Hepatocyte (in vitro differentiated cells): ENCODE measurements around the gene PROSER2. TPM values are rescaled to one million over a fixed set of nuclear protein-coding genes. Genes with fewer than 3 reads are reported as not detected.
A peak's percentile ranks its signal among the peaks of the same experiment; 100 is the strongest.

ENCODE experiments used
- DNase-seq: peaks from one replicate; pipeline ENCODE4 v3.0.0-alpha.2; 2016; ENCODE audit warnings: low spot score
- H2AFZ ChIP-seq: fragments of 200-600 bp; sonication (generic); 2 replicates; pipeline ENCODE4 v1.6.0; 2016; ENCODE audit warnings: antibody characterized with exemption, mild to moderate bottlenecking
- H3K27ac ChIP-seq: fragments of 200-600 bp; sonication (generic); 2 replicates; pipeline ENCODE4 v1.5.1; 2016; ENCODE audit warnings: mild to moderate bottlenecking
- H3K27me3 ChIP-seq: fragments of 200-600 bp; sonication (generic); 2 replicates; pipeline ENCODE4 v1.6.1; 2016
- H3K36me3 ChIP-seq: fragments of 200-600 bp; sonication (generic); replicated peaks from 2 replicates; pipeline ENCODE4 v1.5.1; 2016; ENCODE audit warnings: low read depth; ENCODE audit not compliant: insufficient read depth
- H3K4me1 ChIP-seq: fragments of 200-600 bp; sonication (generic); 2 replicates; pipeline ENCODE4 v1.5.1; 2016; ENCODE audit warnings: mild to moderate bottlenecking, moderate library complexity; ENCODE audit not compliant: insufficient read depth
- H3K4me2 ChIP-seq: fragments of 200-600 bp; sonication (generic); 2 replicates; pipeline ENCODE4 v1.6.0; 2016
- H3K4me3 ChIP-seq: fragments of 200-600 bp; sonication (generic); 2 replicates; pipeline ENCODE4 v1.5.1; 2016; ENCODE audit warnings: mild to moderate bottlenecking
- H3K79me2 ChIP-seq: fragments of 200-600 bp; sonication (generic); 2 replicates; pipeline ENCODE4 v1.6.0; 2017; ENCODE audit warnings: mild to moderate bottlenecking
- H3K9me2 ChIP-seq: fragments of 200-600 bp; sonication (generic); replicated peaks from 2 replicates; pipeline ENCODE4 v1.6.0; 2017; ENCODE audit warnings: mild to moderate bottlenecking; ENCODE audit not compliant: insufficient read depth
- H3K9me3 ChIP-seq: fragments of 200-600 bp; sonication (generic); 2 replicates; pipeline ENCODE4 v1.5.1; 2016; ENCODE audit warnings: low read depth, mild to moderate bottlenecking
- H4K20me1 ChIP-seq: fragments of 200-600 bp; sonication (generic); 2 replicates; pipeline ENCODE4 v1.6.0; 2016; ENCODE audit warnings: mild to moderate bottlenecking; ENCODE audit not compliant: insufficient read depth, poor library complexity, severe bottlenecking
- EZH2 ChIP-seq: fragments of 200-600 bp; sonication (generic); IDR thresholded peaks from 2 replicates; pipeline ENCODE4 v1.6.1; 2016; ENCODE audit warnings: antibody characterized with exemption, mild to moderate bottlenecking, borderline replicate concordance
- EZH2phosphoT487 ChIP-seq: fragments of 200-600 bp; sonication (generic); IDR thresholded peaks from one replicate; pipeline ENCODE4 v1.6.1; 2018; ENCODE audit warnings: antibody characterized with exemption, mild to moderate bottlenecking, low read depth, moderate library complexity; ENCODE audit not compliant: unreplicated experiment, severe bottlenecking
- WGBS: methylation state at CpG from one replicate; pipeline ENCODE4 v1.1.6; 2016; ENCODE audit warnings: low lambda C conversion rate; ENCODE audit errors: missing lambda C conversion rate; 5-methylcytosine and 5-hydroxymethylcytosine counted together
- polyA plus RNA-seq: library from polyadenylated mRNA; unstranded; fragments of >200 nt; fragmentation: Nextera tagmentation; extraction: Ambion mirVana; gene quantifications from 2 replicates; pipeline ENCODE4 v1.2.1, GENCODE V29; 2016
- total RNA-seq: library from RNA; depleted of rRNA; stranded (reverse); fragments of >200 nt; gene quantifications from 2 replicates; pipeline ENCODE4 v1.2.3, GENCODE V29; 2014
- TF ChIP-seq, protein P1 (sequence below): fragments of 200-600 bp; sonication (generic); IDR thresholded peaks from 2 replicates; pipeline ENCODE4 v1.5.1; 2016; ENCODE audit warnings: antibody characterized with exemption, mild to moderate bottlenecking; ENCODE audit not compliant: poor library complexity

The PROSER2 gene
- total and polyA plus RNA-seq, 2 experiments from 2014 or later, result 13.3 to 39.9 TPM

DNA sequence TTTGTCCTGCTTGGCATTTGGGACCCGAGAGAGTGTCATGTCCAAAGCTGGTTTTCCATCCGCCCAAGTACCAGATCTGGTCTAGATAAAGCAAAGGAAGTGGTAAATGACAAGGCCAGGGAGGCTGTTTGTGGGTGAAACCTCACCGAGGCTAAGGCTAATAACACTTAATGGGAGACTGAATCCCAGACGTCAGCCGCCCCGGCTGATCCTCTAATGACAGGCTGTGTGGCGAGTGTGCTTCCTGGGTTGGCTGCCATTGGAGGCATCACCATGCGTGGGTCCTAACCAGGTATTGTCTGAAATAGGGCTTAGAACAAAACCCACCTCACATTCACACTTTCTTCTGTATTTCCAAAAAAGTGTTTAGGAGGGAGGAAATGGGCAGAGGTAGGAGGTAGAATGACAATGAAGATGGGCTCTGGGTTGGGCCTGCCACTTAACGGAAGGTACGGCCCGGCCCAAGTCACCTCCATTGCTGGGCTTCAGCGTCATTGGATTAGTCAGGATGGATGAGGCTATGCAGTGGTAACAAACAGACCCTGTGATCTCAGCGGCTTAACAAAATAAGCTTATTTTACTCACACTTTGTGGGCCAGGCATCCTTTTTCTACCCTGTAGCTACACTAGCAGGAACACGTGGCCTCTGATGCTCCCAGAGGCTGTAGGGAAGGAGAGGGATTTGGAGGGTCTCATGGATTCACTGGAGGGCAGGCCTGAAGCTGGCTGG, 59.7 kb downstream of the PROSER2 start:
- H3K4me3 ChIP-seq, result no peak overlapping the region
- 89% methylated on average over 14 of the region's 14 CpGs for WGBS
- H2AFZ ChIP-seq, result no peak overlapping the region
- peak overlapping the region; percentile 85 for H3K27ac ChIP-seq
- H3K4me2 ChIP-seq, result no peak overlapping the region
- no peaks in the 10 kb centered on the region for H3K27me3 ChIP-seq
- TF ChIP-seq EZH2phosphoT487 (no peak), EZH2 (no peak)
- TF ChIP-seq, protein P1, sequence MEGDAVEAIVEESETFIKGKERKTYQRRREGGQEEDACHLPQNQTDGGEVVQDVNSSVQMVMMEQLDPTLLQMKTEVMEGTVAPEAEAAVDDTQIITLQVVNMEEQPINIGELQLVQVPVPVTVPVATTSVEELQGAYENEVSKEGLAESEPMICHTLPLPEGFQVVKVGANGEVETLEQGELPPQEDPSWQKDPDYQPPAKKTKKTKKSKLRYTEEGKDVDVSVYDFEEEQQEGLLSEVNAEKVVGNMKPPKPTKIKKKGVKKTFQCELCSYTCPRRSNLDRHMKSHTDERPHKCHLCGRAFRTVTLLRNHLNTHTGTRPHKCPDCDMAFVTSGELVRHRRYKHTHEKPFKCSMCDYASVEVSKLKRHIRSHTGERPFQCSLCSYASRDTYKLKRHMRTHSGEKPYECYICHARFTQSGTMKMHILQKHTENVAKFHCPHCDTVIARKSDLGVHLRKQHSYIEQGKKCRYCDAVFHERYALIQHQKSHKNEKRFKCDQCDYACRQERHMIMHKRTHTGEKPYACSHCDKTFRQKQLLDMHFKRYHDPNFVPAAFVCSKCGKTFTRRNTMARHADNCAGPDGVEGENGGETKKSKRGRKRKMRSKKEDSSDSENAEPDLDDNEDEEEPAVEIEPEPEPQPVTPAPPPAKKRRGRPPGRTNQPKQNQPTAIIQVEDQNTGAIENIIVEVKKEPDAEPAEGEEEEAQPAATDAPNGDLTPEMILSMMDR, result no peak
- DNase-seq, result no peak
- no peaks in the 10 kb centered on the region for H3K79me2 ChIP-seq
- no peaks in the 10 kb centered on the region for H3K36me3 ChIP-seq
- no peaks in the 10 kb centered on the region for H3K9me3 ChIP-seq
- H3K4me1 ChIP-seq, result peaks cover 6% of the 10 kb centered on the region
- H4K20me1 ChIP-seq, result no peaks in the 10 kb centered on the region
- H3K9me2 ChIP-seq, result no peaks in the 10 kb centered on the region

DNA sequence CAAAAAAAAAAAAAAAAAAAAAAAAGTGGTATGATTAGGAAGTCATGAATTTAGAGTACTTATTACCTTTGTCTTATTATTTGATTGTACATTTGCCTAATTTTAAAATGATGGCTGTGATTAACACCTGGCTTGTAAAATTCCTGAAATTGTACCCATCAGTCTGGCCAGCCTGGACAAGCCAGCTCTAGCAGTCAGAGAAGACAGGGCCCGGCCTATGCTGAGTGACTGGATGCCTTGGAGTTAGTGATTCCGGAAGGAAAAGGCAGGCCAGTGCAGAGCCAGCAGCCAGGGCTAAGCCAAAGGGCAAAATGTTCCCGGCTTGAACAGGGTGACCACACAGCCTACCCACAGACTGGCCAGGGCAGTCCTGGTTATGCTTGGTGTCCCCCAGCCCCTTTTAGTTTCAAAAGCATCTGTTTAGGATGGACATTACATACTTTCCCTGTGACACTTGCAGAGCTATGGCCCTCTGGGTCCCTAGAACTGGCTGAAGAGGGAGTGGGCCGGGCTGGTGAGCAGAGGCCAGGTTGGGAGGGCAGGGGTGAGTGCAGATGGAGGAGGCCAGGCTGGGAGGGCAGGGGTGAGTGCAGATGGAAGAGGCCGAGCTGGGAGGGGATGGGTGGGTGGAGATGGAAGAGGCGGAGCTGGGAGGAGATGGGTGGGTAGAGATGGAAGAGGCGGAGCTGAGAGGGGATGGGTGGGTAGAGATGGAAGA, 61.7 kb downstream of the PROSER2 start:
- Histone ChIP-seq H3K4me2 (no peak overlapping the region), H3K4me3 (no peak overlapping the region), H3K27ac (no peak overlapping the region), H2AFZ (no peak overlapping the region), H3K4me1 (peaks cover 6% of the 10 kb centered on the region), H3K27me3 (no peaks in the 10 kb centered on the region), H3K36me3 (no peaks in the 10 kb centered on the region), H4K20me1 (no peaks in the 10 kb centered on the region), H3K79me2 (no peaks in the 10 kb centered on the region), H3K9me3 (no peaks in the 10 kb centered on the region), H3K9me2 (no peaks in the 10 kb centered on the region)
- TF ChIP-seq EZH2phosphoT487, result no peak
- TF ChIP-seq, protein P1, result no peak
- TF ChIP-seq EZH2, result no peak
- no peak for DNase-seq
- 86% methylated on average over 4 of the region's 7 CpGs for WGBS

DNA sequence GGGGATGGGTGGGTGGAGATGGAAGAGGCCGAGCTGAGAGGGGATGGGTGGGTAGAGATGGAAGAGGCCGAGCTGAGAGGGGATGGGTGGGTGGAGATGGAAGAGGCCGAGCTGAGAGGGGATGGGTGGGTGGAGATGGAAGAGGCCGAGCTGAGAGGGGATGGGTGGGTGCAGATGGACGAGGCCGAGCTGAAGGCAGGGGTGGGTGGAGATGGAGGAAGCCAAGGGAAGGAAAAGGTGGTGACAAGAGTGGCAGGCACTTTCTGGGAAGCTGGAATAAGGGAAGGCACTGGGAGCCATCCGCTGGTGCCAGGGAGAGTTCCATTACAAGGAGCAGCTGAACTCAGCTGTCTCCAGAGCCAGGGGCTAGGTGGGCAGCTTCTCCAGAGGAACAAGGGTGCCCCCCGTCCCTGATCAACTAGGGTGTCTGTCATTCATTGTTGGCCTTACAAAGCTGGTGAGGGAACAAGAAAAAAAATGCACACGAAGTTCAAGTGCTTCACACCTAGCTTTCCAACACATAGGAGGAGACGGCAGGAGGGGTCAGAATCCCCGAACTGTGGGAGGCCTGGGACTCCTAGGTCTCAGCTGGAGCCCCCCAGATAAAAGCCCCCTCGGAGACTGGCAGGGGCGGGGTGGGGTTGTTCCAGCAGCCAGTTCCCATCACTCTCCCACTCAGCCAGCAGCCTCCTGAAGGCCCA, 62.4 kb downstream of the PROSER2 start:
- Histone ChIP-seq H3K36me3 (no peaks in the 10 kb centered on the region), H4K20me1 (no peaks in the 10 kb centered on the region), H3K79me2 (no peaks in the 10 kb centered on the region), H3K27me3 (no peaks in the 10 kb centered on the region), H3K27ac (no peak overlapping the region), H3K4me2 (no peak overlapping the region), H2AFZ (no peak overlapping the region), H3K9me3 (no peaks in the 10 kb centered on the region), H3K4me3 (no peak overlapping the region), H3K4me1 (peaks cover 6% of the 10 kb centered on the region), H3K9me2 (no peaks in the 10 kb centered on the region)
- no peak for DNase-seq
- WGBS, result 93% methylated on average over 7 of the region's 13 CpGs
- TF ChIP-seq, protein P1, result no peak
